IMR-90 (cell line): ENCODE results near the gene RB1. TPM values are rescaled to one million over a fixed set of nuclear protein-coding genes. Genes with fewer than 3 reads are reported as not detected.

Experiments
- ATAC-seq: fragments of 200-7000 bp; cut with Tn5 transposase; 2 replicates; pipeline ENCODE4 v1.9.1; 2020; ENCODE audit warnings: low read depth, mild to moderate bottlenecking, moderate library complexity
- BruUV-seq: library from RNA; stranded (reverse); fragments of 400-500 nt; replicated peaks from 2 replicates; lab custom pipeline; 2021; lab: Mats Ljungman, UMichigan
- CTCF ChIA-PET: fragments of 300-600 bp; formaldehyde crosslinking; extraction: SDS; loops from one replicate; lab custom pipeline; 2021; ENCODE audit warnings: antibody characterized with exemption; lab: Yijun Ruan, JAX
- POLR2A ChIA-PET: fragments of 300-600 bp; sonication (Branson Sonifier 250); formaldehyde crosslinking; loops from one replicate; lab custom pipeline; 2022; ENCODE audit warnings: antibody characterized with exemption; ENCODE audit not compliant: unreplicated experiment; lab: Charles Lee
- DNase-seq: peaks from one replicate; pipeline ENCODE4 v3.0.0; 2013
- H2AFZ ChIP-seq: replicated peaks from 2 replicates; pipeline ENCODE3; 2013; ENCODE audit warnings: low read length, mild to moderate bottlenecking; ENCODE audit not compliant: poor library complexity
- H2AK5ac ChIP-seq: 2 replicates; pipeline ENCODE4 v1.6.1; 2013; ENCODE audit warnings: low read depth, low read length, inconsistent platforms
- H2AK9ac ChIP-seq: replicated peaks from 2 replicates; pipeline ENCODE3; 2013; ENCODE audit warnings: mild to moderate bottlenecking, low read depth, low read length, moderate library complexity; ENCODE audit not compliant: poor library complexity
- H2BK120ac ChIP-seq: 2 replicates; pipeline ENCODE4 v1.6.1; 2013; ENCODE audit warnings: low read depth, low read length, inconsistent platforms
- H2BK15ac ChIP-seq: 3 replicates; pipeline ENCODE4 v1.6.1; 2013; ENCODE audit warnings: low read depth, low read length, inconsistent platforms
- H2BK20ac ChIP-seq: 2 replicates; pipeline ENCODE4 v1.6.1; 2013; ENCODE audit warnings: low read depth, mild to moderate bottlenecking, inconsistent platforms, low read length, moderate library complexity
- H2BK5ac ChIP-seq: 2 replicates; pipeline ENCODE4 v1.6.1; 2013; ENCODE audit warnings: mild to moderate bottlenecking, low read depth, low read length, inconsistent platforms; ENCODE audit not compliant: poor library complexity, severe bottlenecking
- H3K14ac ChIP-seq: replicated peaks from 2 replicates; pipeline ENCODE4 v1.6.1; 2013; ENCODE audit warnings: low read depth, low read length, inconsistent platforms
- H3K18ac ChIP-seq: 2 replicates; pipeline ENCODE4 v1.6.1; 2013; ENCODE audit warnings: low read depth, low read length, control low read depth
- H3K23ac ChIP-seq: 2 replicates; pipeline ENCODE4 v1.6.1; 2013; ENCODE audit warnings: low read depth, low read length, inconsistent platforms
- H3K27ac ChIP-seq: 2 replicates; pipeline ENCODE4 v1.5.1; 2013; ENCODE audit warnings: mild to moderate bottlenecking, control low read depth, low read length; ENCODE audit not compliant: insufficient read depth
- H3K27me3 ChIP-seq: 2 replicates; pipeline ENCODE4 v1.6.1; 2013; ENCODE audit warnings: low read length; ENCODE audit not compliant: control insufficient read depth, insufficient read depth
- H3K36me3 ChIP-seq: 2 replicates; pipeline ENCODE4 v1.6.1; 2013; ENCODE audit warnings: low read length, mixed read lengths; ENCODE audit not compliant: control insufficient read depth, insufficient read depth
- H3K4ac ChIP-seq: 2 replicates; pipeline ENCODE4 v1.6.1; 2013; ENCODE audit warnings: low read depth, low read length, inconsistent platforms
- H3K4me1 ChIP-seq: 2 replicates; pipeline ENCODE4 v1.6.1; 2013; ENCODE audit warnings: low read length, mixed read lengths; ENCODE audit not compliant: control insufficient read depth, insufficient read depth
- H3K4me2 ChIP-seq: 2 replicates; pipeline ENCODE4 v1.6.1; 2013; ENCODE audit warnings: low read depth, mild to moderate bottlenecking, control low read depth, low read length, moderate library complexity
- H3K4me3 ChIP-seq: 2 replicates; pipeline ENCODE4 v1.5.1; 2013; ENCODE audit warnings: low read depth, mild to moderate bottlenecking, control low read depth, low read length, moderate library complexity; ENCODE audit not compliant: insufficient read depth
- H3K56ac ChIP-seq: 2 replicates; pipeline ENCODE4 v1.6.1; 2013; ENCODE audit warnings: low read length, inconsistent platforms; ENCODE audit not compliant: insufficient read depth; ENCODE audit errors: extremely low read depth
- H3K79me1 ChIP-seq, 2 experiments: 2 replicates each; pipeline ENCODE4 v1.6.1; 2013; ENCODE audit warnings: low read length in 2 of 2, inconsistent platforms in 1 of 2, low read depth in 1 of 2
- H3K9ac ChIP-seq: 2 replicates; pipeline ENCODE4 v1.6.1; 2013; ENCODE audit warnings: low read depth, low read length, control low read depth
- H3K9me1 ChIP-seq: 2 replicates; pipeline ENCODE4 v1.6.1; 2013; ENCODE audit warnings: low read length, inconsistent platforms; ENCODE audit not compliant: insufficient read depth
- H3K9me3 ChIP-seq: 2 replicates; pipeline ENCODE4 v1.6.1; 2013; ENCODE audit warnings: low read length; ENCODE audit not compliant: control insufficient read depth, insufficient read depth
- H4K20me1 ChIP-seq: 2 replicates; pipeline ENCODE4 v1.6.1; 2013; ENCODE audit warnings: low read length, inconsistent platforms; ENCODE audit not compliant: insufficient read depth
- H4K5ac ChIP-seq: 2 replicates; pipeline ENCODE4 v1.6.1; 2013; ENCODE audit warnings: mild to moderate bottlenecking, low read depth, low read length, control low read depth
- H4K8ac ChIP-seq, 2 experiments: 2 replicates each; pipeline ENCODE4 v1.6.1; 2013; ENCODE audit warnings: low read depth in 2 of 2, low read length in 2 of 2, control low read depth in 1 of 2, inconsistent platforms in 1 of 2
- H4K91ac ChIP-seq: 2 replicates; pipeline ENCODE4 v1.6.1; 2013; ENCODE audit warnings: low read depth, low read length, inconsistent platforms; ENCODE audit not compliant: insufficient read depth
- BHLHE40 ChIP-seq: fragments of 150-350 bp; IDR thresholded peaks from 2 replicates; pipeline ENCODE4 v1.6.1; 2016; ENCODE audit warnings: mild to moderate bottlenecking, low read depth, low read length
- CEBPB ChIP-seq: IDR thresholded peaks from 2 replicates; pipeline ENCODE4 v1.6.1; 2012; ENCODE audit warnings: low read depth, low read length, improper control_type of control experiment
- CHD1 ChIP-seq: IDR thresholded peaks from 2 replicates; pipeline ENCODE4 v1.6.1; 2012; ENCODE audit warnings: low read depth, low read length, improper control_type of control experiment
- FOS ChIP-seq: fragments of 150-350 bp; IDR thresholded peaks from 2 replicates; pipeline ENCODE4 v1.6.1; 2016; ENCODE audit warnings: low read depth, low read length
- MAFK ChIP-seq: IDR thresholded peaks from 2 replicates; pipeline ENCODE4 v1.6.1; 2012; ENCODE audit warnings: low read depth, low read length, improper control_type of control experiment
- MAZ ChIP-seq: IDR thresholded peaks from 2 replicates; pipeline ENCODE4 v1.6.1; 2012; ENCODE audit warnings: low read depth, mild to moderate bottlenecking, low read length, improper control_type of control experiment, moderate library complexity, borderline replicate concordance
- MXI1 ChIP-seq: IDR thresholded peaks from 2 replicates; pipeline ENCODE4 v1.6.1; 2012; ENCODE audit warnings: low read depth, mild to moderate bottlenecking, low read length, moderate library complexity, borderline replicate concordance
- NFE2L2 ChIP-seq: fragments of 150-350 bp; IDR thresholded peaks from 2 replicates; pipeline ENCODE4 v1.6.1; 2016; ENCODE audit warnings: low read depth, mild to moderate bottlenecking, low read length
- POLR2A ChIP-seq: IDR thresholded peaks from 2 replicates; pipeline ENCODE4 v1.6.1; 2012; ENCODE audit warnings: mild to moderate bottlenecking, low read depth, low read length
- RAD21 ChIP-seq: IDR thresholded peaks from 2 replicates; pipeline ENCODE4 v1.6.1; 2012; ENCODE audit warnings: low read length, improper control_type of control experiment
- RCOR1 ChIP-seq: IDR thresholded peaks from 2 replicates; pipeline ENCODE4 v1.6.1; 2012; ENCODE audit warnings: mild to moderate bottlenecking, low read length, improper control_type of control experiment; ENCODE audit not compliant: insufficient replicate concordance
- RFX5 ChIP-seq: IDR thresholded peaks from 2 replicates; pipeline ENCODE4 v1.8.0; 2012; ENCODE audit warnings: low read depth, mild to moderate bottlenecking, low read length, moderate library complexity
- SMC3 ChIP-seq: fragments of 150-350 bp; IDR thresholded peaks from 2 replicates; pipeline ENCODE4 v1.6.1; 2016; ENCODE audit warnings: low read depth, mild to moderate bottlenecking, antibody characterized with exemption, low read length, moderate library complexity
- WGBS, 2 experiments: methylation state at CpG; one replicate each; pipeline versions ENCODE4 v1.1.5 to v1.1.7; 2013; ENCODE audit warnings: missing lambda C conversion rate in 2 of 2; ENCODE audit not compliant: insufficient read length in 1 of 2; ENCODE audit errors: extremely low coverage in 2 of 2; 5-methylcytosine and 5-hydroxymethylcytosine counted together
- dilution Hi-C: fragments of 300-500 bp; cut with HindIII; formaldehyde crosslinking; loops from one replicate; pipeline ENCODE4 v1.14.3; 2018; ENCODE audit warnings: low sequenced_read_pairs; ENCODE audit not compliant: unreplicated experiment
- in situ Hi-C: fragments of 300-500 bp; cut with MboI; formaldehyde crosslinking; loops from 3 replicates; pipeline ENCODE4 v1.14.3; 2019; ENCODE audit warnings: low sequenced_read_pairs, inconsistent platforms, mixed read lengths
- intact Hi-C: fragments of 100-400 bp; cut with micrococcal nuclease; formaldehyde crosslinking; loops from 2 replicates; pipeline ENCODE4 v1.10.0; 2022
- polyA plus RNA-seq, 3 experiments: library from polyadenylated mRNA; depleted of rRNA; stranded (reverse); fragments of >200 nt; gene quantifications; 2 replicates each; pipeline ENCODE4 v1.2.3, GENCODE V29; 2012; ENCODE audit warnings: low replicate concordance in 1 of 3
- total RNA-seq: library from RNA; depleted of rRNA; stranded (reverse); fragments of >200 nt; gene quantifications from 2 replicates; pipeline ENCODE4 v1.2.3, GENCODE V29; 2012
- TF ChIP-seq, protein P1 (sequence below): fragments of 150-350 bp; IDR thresholded peaks from 2 replicates; pipeline ENCODE4 v1.6.1; 2016; ENCODE audit warnings: low read depth, mild to moderate bottlenecking, low read length, moderate library complexity, borderline replicate concordance
- TF ChIP-seq, protein P2 (sequence below): conservative IDR thresholded peaks from 2 replicates; pipeline ENCODE4 v1.5.1; 2012; ENCODE audit warnings: mild to moderate bottlenecking, low read depth, low read length, improper control_type of control experiment
- TF ChIP-seq, protein P3 (sequence below): fragments of 150-350 bp; IDR thresholded peaks from 2 replicates; pipeline ENCODE4 v1.6.1; 2017; ENCODE audit warnings: mild to moderate bottlenecking, antibody characterized with exemption, low read length, low read depth

RB1 gene
- total and polyA plus RNA-seq, 2 of the 4 experiments (the other 2 are of a cell fraction) = 11.4 to 15.4 TPM

DNA sequence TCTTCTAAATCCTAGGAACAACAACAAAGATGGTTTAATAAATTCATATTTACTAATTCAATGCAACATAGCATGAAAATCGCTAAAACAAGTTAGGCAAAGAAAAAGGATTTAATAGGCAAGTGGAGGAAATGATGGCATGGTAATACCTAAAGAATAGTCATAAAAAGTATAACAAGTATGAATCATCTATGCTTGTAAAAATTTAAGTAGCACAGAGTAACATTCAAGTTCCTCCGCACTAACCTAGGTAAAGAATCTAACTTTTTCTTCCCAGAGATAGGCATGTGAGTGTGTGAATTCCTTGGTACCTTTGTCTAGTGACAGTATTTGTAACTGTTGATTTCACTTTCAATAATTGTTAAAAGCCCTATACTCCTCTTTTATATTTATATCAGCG, 186.7 kb downstream of the RB1 start:
- Histone ChIP-seq H2BK15ac (no peak overlapping the region), H3K4me3 (no peak overlapping the region), H3K27ac (no peak overlapping the region), H3K9me1 (no peaks in the 10 kb centered on the region), H2BK20ac (no peak overlapping the region), H3K18ac (no peak overlapping the region), H2AK9ac (no peak overlapping the region), H3K4ac (no peak overlapping the region), H3K27me3 (no peaks in the 10 kb centered on the region), H3K4me2 (no peak overlapping the region), H3K14ac (no peak overlapping the region), H3K23ac (no peak overlapping the region), H2AK5ac (no peak overlapping the region), H4K91ac (no peak overlapping the region), H3K36me3 (no peaks in the 10 kb centered on the region), H3K9me3 (no peaks in the 10 kb centered on the region), H3K9ac (no peak overlapping the region), H3K79me1 (no peaks in the 10 kb centered on the region), H2BK5ac (no peak overlapping the region), H4K20me1 (no peaks in the 10 kb centered on the region), H4K8ac (no peak overlapping the region), H3K4me1 (no peaks in the 10 kb centered on the region), H2BK120ac (no peak overlapping the region), H2AFZ (no peak overlapping the region), H3K56ac (no peak overlapping the region), H4K5ac (no peak overlapping the region)
- dilution Hi-C loops (no loop called here), intact Hi-C loops (no loop called here), in situ Hi-C loops (no loop called here)
- no peak for ATAC-seq
- BruUV-seq = no TSS peak
- ChIA-PET POLR2A (no interaction called here), CTCF (no interaction called here)
- WGBS, 2 experiments = no CpG with 5 or more reads among the region's 3 CpGs
- TF ChIP-seq, protein P1, sequence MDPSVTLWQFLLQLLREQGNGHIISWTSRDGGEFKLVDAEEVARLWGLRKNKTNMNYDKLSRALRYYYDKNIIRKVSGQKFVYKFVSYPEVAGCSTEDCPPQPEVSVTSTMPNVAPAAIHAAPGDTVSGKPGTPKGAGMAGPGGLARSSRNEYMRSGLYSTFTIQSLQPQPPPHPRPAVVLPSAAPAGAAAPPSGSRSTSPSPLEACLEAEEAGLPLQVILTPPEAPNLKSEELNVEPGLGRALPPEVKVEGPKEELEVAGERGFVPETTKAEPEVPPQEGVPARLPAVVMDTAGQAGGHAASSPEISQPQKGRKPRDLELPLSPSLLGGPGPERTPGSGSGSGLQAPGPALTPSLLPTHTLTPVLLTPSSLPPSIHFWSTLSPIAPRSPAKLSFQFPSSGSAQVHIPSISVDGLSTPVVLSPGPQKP = no peak
- TF ChIP-seq MAFK (no peak), RCOR1 (no peak), CEBPB (no peak), FOS (no peak), BHLHE40 (no peak), MXI1 (no peak), SMC3 (no peak), CHD1 (no peak), MAZ (no peak), RAD21 (no peak), RFX5 (no peak), NFE2L2 (no peak), POLR2A (no peak)
- TF ChIP-seq, protein P2, sequence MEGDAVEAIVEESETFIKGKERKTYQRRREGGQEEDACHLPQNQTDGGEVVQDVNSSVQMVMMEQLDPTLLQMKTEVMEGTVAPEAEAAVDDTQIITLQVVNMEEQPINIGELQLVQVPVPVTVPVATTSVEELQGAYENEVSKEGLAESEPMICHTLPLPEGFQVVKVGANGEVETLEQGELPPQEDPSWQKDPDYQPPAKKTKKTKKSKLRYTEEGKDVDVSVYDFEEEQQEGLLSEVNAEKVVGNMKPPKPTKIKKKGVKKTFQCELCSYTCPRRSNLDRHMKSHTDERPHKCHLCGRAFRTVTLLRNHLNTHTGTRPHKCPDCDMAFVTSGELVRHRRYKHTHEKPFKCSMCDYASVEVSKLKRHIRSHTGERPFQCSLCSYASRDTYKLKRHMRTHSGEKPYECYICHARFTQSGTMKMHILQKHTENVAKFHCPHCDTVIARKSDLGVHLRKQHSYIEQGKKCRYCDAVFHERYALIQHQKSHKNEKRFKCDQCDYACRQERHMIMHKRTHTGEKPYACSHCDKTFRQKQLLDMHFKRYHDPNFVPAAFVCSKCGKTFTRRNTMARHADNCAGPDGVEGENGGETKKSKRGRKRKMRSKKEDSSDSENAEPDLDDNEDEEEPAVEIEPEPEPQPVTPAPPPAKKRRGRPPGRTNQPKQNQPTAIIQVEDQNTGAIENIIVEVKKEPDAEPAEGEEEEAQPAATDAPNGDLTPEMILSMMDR = no peak
- TF ChIP-seq, protein P3, sequence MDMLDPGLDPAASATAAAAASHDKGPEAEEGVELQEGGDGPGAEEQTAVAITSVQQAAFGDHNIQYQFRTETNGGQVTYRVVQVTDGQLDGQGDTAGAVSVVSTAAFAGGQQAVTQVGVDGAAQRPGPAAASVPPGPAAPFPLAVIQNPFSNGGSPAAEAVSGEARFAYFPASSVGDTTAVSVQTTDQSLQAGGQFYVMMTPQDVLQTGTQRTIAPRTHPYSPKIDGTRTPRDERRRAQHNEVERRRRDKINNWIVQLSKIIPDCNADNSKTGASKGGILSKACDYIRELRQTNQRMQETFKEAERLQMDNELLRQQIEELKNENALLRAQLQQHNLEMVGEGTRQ = no peak
- no peak for DNase-seq
